SKM-1 treated with dmso at 0.1 percent for 144 hours (cell line): ENCODE measurements around the gene ATP8A1.
"Not testable (repeated sequence)": the region's sequence is repeated elsewhere in the genome, so short reads cannot be mapped to it uniquely, and the experiment has no call there.

Source experiments
- DNase-seq: peaks from one replicate; lab custom pipeline; 2025; ENCODE audit not compliant: unreplicated experiment; lab: John Stamatoyannopoulos, UW

Gene ATP8A1

GRCh38 chr4:42474406-42474805 is 182.5 kb downstream of the ATP8A1 start:
- no peak for DNase-seq

DNA sequence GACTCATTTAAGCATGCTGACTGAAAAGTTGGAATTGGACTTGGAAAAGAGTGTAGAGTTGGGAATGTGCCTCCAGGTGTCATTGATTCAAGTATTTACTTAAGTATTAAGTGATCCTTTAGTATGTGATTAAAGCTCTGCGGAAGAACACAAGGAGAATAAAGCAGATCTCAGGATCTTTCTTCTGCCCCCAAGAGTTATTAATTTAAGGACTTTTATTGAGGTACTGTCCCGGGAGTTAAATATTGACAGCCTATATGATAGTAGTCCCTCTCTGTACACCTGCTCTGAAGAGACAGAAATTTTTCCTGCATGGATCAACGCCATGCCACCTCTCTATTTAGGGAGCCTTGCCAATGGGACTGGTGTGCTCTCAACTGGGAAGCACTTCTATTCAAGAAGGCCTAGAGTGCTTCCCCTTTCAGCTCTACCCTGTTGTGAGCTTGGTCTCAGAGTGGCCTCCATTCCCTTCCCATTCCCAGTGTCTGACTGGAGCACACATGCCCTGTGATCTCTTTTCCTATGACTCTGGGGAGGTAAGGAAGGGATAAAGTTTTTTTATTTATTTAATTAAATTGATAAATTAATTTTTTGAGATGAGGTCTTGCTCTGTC is 183.7 kb downstream of the ATP8A1 start:
- no peak for DNase-seq

DNA sequence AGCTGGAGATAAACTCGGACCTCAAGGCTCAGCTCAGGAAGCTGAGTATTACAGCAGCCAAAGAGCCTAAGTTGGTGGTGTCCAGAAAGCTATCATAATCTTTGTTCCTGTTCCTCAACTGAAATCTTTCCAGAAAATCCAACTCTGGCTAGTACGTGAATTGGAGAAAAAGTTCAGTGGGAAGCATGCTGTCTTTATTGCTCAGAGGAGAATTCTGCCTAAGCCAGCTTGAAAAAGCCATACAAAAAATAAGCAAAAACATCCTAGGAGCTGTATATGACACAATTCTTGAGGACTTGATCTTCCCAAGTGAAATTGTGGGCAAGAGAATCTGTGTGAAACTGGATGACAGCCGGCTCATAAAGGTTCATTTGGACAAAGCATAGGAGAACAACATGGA is 185.0 kb downstream of the ATP8A1 start:
- DNase-seq = no peak

GRCh38 chr4:42470023-42470422 is 186.9 kb downstream of the ATP8A1 start:
- no peak for DNase-seq

- not testable (repeated sequence) for DNase-seq
Observed at GRCh38 chr4:42467777-42468176, 189.1 kb downstream of the ATP8A1 start.

GRCh38 chr4:42466273-42466844 is 190.5 kb downstream of the ATP8A1 start:
- DNase-seq = no peak

GRCh38 chr4:42464550-42465094 is 192.3 kb downstream of the ATP8A1 start:
- DNase-seq = no peak

DNA sequence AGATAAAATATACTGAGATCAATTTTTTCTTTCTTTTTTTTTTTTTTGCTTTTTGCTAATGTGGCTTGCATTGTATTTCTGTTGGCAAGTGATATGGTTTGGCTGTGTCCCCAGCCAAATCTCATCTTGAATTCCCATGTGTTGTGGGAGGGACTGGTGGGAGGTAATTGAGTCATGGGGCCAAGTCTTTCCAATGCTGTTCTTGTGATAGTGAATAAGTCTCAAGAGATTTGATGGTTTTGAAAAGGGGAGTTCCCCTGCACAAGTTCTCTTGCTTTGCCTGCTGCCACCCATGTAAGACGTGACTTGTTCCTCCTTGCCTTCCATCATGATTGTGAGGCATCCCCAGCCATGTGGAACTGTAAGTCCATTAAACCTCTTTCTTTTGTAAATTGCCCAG is 195.7 kb downstream of the ATP8A1 start:
- DNase-seq = not testable (repeated sequence)

- no peak for DNase-seq
Observed at GRCh38 chr4:42460043-42460442, 196.9 kb downstream of the ATP8A1 start.

GRCh38 chr4:42458657-42459056 is 198.2 kb downstream of the ATP8A1 start:
- no peak for DNase-seq

GRCh38 chr4:42454755-42455420 is 202.0 kb downstream of the ATP8A1 start:
- DNase-seq = no peak

DNA sequence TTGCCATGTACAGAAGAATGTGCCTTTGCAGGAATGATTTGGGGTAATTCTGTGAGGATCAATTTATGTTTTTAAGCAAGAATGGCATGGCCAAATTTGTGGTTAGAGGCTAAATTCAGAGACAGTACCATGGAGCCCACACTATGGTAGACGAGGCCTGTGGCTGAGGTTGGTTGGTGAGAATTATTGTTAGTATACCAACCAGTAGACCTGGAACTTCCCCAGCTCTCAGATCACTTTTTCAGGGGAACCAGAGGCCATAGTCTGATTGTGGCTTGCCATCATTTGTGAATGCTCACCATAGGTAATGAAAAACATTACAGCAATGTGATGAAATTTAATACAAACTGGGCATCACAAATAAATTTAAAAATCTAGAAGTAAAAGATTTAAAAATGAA is 203.3 kb downstream of the ATP8A1 start:
- no peak for DNase-seq

GRCh38 chr4:42452823-42453222 is 204.1 kb downstream of the ATP8A1 start:
- DNase-seq = no peak

DNA sequence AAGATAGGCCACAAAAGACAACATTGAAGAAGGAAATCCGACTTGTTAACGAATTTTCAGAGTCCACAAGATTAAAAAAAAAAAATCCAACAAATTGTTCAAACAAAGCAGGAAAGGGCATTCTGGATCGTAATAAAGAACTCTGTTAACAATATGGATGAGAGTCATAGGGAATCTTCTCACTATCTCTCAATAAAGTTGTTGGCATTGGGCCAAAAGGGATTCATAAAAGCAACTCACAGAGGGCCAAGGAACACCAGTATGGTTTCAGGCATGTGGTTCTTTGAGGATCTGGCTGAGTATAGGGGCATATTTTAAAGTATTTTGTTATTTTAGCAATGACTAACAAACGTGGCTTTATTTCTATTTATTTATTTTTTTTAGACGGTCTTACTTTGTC is 210.1 kb downstream of the ATP8A1 start:
- DNase-seq = no peak

GRCh38 chr4:42445038-42445437 is 211.9 kb downstream of the ATP8A1 start:
- no peak for DNase-seq

DNA sequence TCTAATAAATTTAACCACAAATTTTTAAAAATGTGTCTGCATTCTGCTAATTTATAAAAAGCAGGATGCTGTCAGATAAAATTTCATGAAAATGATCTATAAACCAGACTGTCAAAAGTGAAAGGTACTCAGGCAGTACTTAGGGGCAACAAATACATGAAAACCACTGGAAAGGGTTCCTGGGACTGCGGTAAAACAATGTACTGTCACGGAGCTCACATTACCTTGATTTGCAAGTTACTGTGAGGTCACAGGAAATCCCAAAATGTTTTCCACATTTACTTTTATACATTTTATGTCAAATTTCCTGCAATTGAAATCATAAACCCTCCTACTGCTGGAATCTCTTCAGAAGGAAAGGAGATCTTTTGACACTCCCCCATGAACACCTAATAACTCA is 214.3 kb downstream of the ATP8A1 start:
- no peak for DNase-seq

- DNase-seq = no peak
Observed at GRCh38 chr4:42440083-42440482, 216.8 kb downstream of the ATP8A1 start.

DNA sequence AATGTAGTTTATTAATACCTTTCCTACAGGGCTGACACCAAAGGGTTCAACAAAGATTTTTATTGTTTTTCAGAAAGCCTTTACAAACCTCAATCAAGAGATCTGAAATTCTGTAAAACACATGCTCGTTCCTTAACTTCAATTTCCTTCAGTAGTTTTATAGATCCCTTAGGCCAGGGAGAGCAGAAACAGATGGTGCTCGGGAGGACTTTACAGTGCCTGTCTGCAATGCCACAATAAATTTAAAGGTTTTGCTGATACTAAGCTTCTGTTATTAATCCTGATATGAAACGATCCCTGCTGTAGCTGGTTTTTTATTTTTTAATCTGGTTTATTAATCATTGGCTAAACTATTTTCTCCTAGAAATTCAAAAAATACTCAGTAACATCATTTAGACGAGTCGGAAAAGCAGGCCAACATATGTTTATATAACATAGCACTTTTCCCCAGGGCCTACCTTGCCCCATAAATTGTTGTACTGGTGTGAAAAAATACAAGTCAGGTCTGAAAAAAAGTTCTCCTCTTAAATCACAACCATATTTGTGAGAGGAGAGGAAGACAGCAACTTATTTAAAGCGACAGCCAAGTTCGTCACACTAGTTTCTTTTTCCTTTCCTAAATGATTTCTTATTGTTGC is 219.9 kb downstream of the ATP8A1 start:
- no peak for DNase-seq

DNA sequence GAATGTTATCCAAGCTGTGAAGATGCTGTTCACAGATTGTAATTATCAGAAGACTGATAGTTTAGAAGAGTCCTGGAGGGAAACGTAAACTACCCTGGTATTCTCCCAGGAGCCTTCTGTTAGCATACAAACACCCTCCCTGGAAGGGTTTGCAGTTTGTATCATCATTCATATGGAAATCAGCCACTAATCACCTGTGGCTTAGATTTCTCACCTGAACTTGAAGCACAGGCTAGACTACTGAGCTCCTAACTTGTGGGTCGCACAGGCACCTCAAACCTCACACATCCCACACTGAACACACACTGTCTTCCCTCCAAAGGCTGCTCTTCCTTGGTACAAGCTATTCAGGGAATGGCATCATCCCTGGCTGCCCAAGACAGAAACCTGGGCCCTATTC is 228.9 kb downstream of the ATP8A1 start:
- DNase-seq = no peak

DNA sequence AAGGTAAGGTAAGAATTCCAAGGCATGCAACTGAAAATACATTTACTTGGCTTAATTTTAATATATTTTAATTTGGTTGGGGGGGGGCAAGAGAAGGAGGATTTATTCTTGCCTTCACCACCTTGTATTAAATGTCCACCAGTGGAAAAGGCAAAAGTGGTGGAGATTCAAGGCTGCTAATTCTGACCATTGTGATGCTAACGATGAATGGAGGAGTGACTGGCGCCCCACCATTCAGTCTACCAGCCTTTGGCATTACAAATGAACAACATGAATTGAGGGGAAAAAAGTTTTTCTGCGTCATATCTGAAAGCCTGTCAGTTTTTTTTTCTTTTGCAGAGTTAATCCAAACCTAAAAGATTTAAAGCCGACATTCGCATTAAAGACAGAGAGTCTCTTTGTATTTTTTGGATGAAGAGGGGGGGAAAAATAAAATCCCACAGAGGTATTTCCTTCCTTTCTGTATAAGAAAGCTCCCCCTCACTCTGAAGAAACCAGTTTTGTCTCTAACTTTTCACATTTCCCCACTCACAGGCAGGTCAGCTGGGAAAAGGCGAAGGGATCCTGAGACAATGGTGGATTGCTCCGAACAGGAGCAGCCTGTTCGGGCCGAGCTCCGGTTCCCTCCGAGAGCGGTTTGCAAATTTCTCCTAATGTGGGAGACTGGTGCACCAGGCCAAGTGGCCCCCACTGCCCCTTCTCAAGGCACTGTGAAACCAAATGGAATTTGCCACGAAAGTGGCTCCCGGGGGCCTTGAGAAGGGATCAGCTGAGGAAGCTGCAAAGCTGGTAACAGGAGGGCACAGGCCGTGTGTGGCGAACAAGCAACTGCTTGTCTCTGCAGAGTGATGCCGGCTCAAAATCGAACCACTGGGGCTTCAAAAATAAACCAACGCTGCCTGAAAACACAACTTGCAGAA is 231.5 kb downstream of the ATP8A1 start:
- no peak for DNase-seq

GRCh38 chr4:42420140-42420539 is 236.8 kb downstream of the ATP8A1 start:
- DNase-seq = no peak
